Coronary artery (tissue), 2 donors: Measurements from ENCODE around the gene TRRAP.
A peak's percentile ranks its signal among the peaks of the same experiment; 100 is the strongest.
"Not testable (repeated sequence)": the region's sequence is repeated elsewhere in the genome, so short reads cannot be mapped to it uniquely, and the experiment has no call there.

ENCODE experiments used
- DNase-seq: peaks from one replicate; pipeline ENCODE4 v3.0.0-alpha.2; 2017; ENCODE audit warnings: low spot score
- H3K27ac ChIP-seq, 2 donors: fragments of 200-600 bp; sonication (generic); one replicate each; pipeline ENCODE4 v1.5.1; 2016 to 2019
- H3K4me3 ChIP-seq: fragments of 200-600 bp; sonication (generic); 2 replicates; pipeline ENCODE4 v1.5.1; 2016; ENCODE audit warnings: mild to moderate bottlenecking, moderate library complexity
- TF ChIP-seq, protein P1 (sequence below): fragments of 200-600 bp; sonication (generic); IDR thresholded peaks from one replicate; pipeline ENCODE4 v1.5.1; 2019; ENCODE audit warnings: antibody characterized with exemption

TRRAP gene

DNA sequence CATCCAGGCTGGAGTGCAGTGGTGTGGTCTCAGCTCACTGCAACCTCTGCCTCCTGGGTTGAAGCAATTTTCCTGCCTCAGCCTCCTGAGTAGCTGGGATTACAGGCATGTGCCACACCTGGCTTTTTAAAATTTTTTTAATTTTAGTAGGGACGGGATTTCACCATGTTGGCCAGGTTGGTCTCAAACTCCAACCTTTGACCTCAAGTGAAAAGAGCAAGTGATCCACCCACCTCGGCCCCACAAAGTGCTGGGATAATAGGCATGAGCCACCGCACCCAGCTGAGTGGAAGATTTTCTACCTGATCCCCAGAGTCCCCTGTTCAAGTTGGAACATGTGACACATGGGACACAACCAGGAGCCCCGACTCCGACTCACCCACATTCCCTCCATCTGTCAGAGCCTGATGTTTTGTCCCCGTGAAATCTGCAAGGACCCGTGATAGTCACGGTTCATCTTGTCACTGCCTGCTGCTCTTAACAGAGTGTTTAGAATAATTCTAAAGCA, 161.1 kb downstream of the TRRAP start:
- Histone ChIP-seq H3K27ac (peak overlapping the region; percentile 4 to 29), H3K4me3 (no peak overlapping the region)
- DNase-seq: no peak
- TF ChIP-seq, protein P1, sequence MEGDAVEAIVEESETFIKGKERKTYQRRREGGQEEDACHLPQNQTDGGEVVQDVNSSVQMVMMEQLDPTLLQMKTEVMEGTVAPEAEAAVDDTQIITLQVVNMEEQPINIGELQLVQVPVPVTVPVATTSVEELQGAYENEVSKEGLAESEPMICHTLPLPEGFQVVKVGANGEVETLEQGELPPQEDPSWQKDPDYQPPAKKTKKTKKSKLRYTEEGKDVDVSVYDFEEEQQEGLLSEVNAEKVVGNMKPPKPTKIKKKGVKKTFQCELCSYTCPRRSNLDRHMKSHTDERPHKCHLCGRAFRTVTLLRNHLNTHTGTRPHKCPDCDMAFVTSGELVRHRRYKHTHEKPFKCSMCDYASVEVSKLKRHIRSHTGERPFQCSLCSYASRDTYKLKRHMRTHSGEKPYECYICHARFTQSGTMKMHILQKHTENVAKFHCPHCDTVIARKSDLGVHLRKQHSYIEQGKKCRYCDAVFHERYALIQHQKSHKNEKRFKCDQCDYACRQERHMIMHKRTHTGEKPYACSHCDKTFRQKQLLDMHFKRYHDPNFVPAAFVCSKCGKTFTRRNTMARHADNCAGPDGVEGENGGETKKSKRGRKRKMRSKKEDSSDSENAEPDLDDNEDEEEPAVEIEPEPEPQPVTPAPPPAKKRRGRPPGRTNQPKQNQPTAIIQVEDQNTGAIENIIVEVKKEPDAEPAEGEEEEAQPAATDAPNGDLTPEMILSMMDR: no peak

DNA sequence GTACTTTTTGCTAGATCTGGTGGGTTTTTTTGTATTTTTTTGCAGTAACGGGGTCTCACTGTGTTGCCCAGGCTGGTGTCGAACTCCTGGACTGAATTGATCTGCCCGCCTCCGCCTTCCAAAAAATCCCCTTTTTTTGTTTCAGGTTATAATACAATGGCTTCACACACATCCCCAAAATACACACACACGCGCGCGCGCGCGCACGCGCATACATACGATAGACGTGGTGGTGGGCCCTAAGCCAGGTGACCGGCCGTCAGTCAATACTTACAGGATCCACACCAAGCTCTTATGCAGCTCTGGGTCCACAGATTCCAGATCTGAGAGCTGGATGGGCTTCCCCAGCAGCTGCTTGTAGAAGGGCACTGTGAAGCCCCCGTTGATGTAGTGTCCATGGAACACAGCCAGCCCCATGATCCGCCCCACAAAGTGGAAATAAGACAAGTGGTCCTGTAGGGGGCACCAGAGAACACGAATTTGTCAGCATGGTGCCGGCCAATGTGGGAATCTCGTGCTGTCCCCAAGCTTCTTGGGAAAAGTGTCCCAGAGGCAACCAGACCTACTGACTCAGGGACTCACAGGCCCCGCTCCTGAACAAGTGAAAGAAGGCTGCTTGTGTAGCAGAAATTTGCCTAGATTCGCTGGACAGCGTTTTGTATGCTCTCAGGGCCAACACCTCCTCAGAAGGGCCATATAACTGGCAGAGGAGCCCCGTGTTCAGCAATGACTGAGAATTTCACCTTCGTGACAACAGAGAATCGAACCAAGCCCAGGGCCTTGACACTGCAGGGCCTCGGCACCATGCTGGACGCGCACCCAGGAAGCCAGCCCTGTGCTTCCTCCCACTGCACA, 162.0 kb downstream of the TRRAP start:
- peak; percentile 93 for DNase-seq
- H3K27ac ChIP-seq: peak overlapping the region; percentile 29 to 88
- TF ChIP-seq, protein P1: peak; percentile 67
- H3K4me3 ChIP-seq: peak overlapping the region; percentile 20

DNA sequence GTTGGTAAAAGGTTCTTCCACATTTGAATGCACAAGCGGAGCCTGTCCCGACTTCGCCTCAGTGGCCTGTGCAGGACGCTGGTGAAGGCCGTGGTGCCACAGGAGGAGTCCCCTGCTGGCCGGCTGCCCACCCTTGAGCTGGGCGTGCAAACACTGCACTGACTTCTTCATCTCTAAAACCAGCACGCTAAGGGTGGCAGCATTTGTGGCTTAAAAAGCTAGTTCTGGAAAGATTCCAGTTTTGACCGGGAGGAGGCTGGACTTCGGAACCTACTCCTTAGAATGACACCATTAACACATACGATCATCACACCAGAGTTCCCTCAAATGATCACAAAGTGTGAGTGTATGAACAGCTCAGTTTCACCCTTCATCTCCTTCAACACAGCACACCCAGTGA, 163.2 kb downstream of the TRRAP start:
- Histone ChIP-seq H3K27ac (peak overlapping the region; percentile 29 to 88), H3K4me3 (no peak overlapping the region)
- TF ChIP-seq, protein P1: no peak
- DNase-seq: no peak

DNA sequence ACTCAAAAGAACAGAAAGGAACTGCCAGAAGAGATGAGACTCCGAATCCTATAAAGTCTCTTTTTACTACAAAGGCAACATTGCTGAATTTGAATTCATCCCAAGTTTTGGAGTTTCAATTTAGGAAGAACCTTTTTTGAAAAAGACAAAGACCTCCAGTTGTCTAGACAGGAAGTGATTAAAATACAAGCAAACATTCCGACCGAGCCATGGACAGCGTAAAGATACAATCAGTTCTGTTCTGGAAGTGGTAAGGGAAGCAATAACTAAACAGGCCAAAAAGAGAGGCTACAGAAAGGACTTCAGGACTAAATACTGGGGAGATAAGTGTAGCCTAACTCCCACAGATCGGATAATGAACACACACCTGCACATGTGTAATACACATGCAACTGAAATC, 164.6 kb downstream of the TRRAP start:
- no peak for DNase-seq
- H3K4me3 ChIP-seq: no peak overlapping the region
- TF ChIP-seq, protein P1: no peak
- peak overlapping the region; percentile 29 to 41 for H3K27ac ChIP-seq

DNA sequence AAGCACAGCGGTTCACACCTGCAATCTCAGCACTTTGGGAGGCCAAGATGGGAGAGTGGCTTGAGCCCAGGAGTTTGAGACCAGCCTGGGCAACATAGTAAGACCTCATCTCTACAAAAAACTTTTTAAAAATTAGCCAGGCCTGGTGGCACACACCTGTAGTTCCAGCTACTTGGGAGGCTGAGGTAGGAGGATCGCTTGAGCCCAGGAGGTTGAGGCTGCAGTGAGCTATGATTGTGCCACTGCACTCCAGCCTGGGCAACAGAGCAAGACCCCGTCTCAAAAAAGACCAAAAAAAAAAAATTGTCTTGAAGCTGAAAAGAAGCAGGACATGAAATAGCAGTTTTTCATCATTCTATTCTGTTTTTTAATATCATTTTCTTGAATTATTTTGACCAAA, 166.5 kb downstream of the TRRAP start:
- not testable (repeated sequence) for H3K4me3 ChIP-seq, H3K27ac ChIP-seq, DNase-seq

DNA sequence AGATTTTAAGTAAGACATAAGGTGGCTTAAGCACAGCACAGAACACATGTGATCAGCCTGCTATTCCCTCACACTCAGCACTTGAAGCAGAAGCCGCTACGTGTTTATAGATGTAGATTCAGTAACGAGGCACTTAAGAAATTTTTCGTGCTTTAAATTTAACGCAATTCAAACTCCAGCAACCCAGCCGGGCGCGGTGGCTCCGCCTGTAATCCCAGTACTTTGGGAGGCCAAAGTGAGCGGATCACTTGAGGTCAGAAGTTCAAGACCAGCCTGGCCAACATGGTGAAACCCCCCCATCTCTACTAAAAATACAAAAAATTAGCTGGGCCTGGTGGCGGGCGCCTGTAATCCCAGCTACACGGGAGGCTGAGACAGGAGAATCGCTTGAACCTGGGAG, 167.9 kb downstream of the TRRAP start:
- H3K4me3 ChIP-seq, DNase-seq, H3K27ac ChIP-seq: not testable (repeated sequence)

DNA sequence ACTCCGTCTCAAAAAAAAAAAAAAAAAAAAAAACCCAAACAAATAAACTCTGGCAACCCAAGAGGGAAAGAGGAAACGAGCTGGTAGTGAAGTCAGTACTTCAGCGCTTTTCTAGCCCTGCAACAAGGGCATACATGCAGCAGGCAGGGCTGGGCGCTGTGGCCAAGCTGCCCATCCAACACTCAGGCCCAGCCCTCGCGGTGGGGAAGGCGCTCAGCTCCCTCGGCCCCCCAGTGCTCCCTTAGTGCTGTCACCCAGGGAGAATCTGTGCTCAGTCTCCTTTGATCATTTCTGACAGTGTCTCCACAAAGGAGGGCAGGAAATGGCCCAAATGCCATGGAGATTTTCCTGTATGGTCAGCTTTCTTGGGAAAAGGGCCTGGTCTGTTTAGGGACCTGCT, 168.4 kb downstream of the TRRAP start:
- H3K27ac ChIP-seq: no peak overlapping the region

More for the DNA sequence above, 168.4 kb downstream of the TRRAP start:
- no peak overlapping the region for H3K4me3 ChIP-seq
- DNase-seq: no peak
- TF ChIP-seq, protein P1: no peak
